ENCODE results near the gene NDUFV1. TPM values are rescaled to one million over a fixed set of nuclear protein-coding genes. Genes with fewer than 3 reads are reported as not detected.

NDUFV1 gene
- 71.8 TPM for polyA plus RNA-seq (2013, experiment 1 of 2)
- 67.2 TPM for polyA plus RNA-seq (2013, experiment 2 of 2)

DNA sequence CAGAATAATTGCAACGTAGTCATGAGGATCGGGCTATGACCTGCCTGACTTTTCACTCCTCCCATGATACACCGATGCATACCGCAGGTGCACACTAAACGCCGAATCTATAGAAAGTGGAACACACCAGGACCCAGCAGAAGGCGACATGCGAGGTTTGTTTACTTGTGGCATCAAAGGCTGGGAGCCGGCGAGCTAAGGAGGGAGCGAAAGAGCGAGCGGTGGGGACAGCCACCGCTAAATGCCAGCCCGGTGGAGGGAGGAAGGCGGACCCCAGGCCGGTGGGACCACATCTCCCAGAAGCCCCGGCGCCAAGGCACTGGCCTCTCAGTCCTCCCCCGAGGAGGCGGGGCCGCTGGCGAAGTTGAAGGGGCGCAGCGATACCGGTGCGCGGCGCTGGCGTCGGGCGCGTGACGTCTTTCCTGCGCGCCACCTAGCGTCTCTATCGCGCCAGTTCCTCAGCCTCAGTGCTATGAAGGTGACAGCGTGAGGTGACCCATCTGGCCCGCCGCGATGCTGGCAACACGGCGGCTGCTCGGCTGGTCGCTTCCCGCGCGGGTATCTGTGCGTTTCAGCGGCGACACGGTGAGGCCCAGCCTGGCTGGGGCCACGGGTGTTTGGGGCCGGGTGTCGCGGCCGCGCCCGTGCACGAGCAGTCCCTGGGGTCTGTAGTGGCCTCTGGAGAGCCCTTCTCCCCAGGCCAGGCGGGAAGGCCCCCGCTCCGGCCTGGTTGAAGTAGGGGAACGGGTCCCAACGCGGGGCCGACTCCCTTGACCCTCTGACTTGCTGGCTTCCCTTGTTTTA, at the start of gene NDUFV1:
Gene NDUFV1, plus strand, starts transcription at position 445 of the 804 bp plus-strand sequence. Its CDS starts 69 bp downstream, at position 514.
- DNase-seq (ENCODE audit: low spot score) = peak; percentile 96
- H4K91ac ChIP-seq (ENCODE audit: low read depth, low read length, poor library complexity) = no peak within 1 kb of the TSS
- no CpG with 5 or more reads among the region's 69 CpGs for WGBS, 2 donors (ENCODE audit: extremely low coverage in 2 of 2, insufficient read length in 2 of 2, insufficient replicate concordance in 1 of 2)
- peak within 1 kb of the TSS; percentile 94 for H3K9ac ChIP-seq (ENCODE audit: low read depth, low read length, poor library complexity)
- H3K4me1 ChIP-seq (ENCODE audit: control insufficient read depth in 2 of 2, insufficient read depth in 1 of 2, low read depth in 1 of 2, low read length in 2 of 2) = peaks cover 21 to 29% of the 10 kb centered on the region in 2 donors
- peaks cover 4% of the 10 kb centered on the region for H3K79me1 ChIP-seq (ENCODE audit: low read depth, low read length)
- peak within 1 kb of the TSS; percentile 30 for H3K27ac ChIP-seq (replicated peaks; ENCODE audit: low read length)
- H2BK5ac ChIP-seq (ENCODE audit: low read length) = no peak within 1 kb of the TSS
- H3K4me3 ChIP-seq (ENCODE audit: low read length in 2 of 2) = peak within 1 kb of the TSS; percentile 98 to 99
- H3K4ac ChIP-seq (ENCODE audit: low read length) = no peak within 1 kb of the TSS
- peak within 1 kb of the TSS; percentile 97 for H3K14ac ChIP-seq (ENCODE audit: low read length)
- H3K27me3 ChIP-seq (ENCODE audit: control insufficient read depth in 3 of 3, insufficient read depth in 3 of 3, low read depth in 1 of 3, low read length in 3 of 3) = peaks cover 0 to 15% (median 2%) of the 10 kb centered on the region in 3 experiments
- H2AK5ac ChIP-seq (ENCODE audit: low read depth, low read length) = peak within 1 kb of the TSS; percentile 93
- H4K8ac ChIP-seq (ENCODE audit: low read depth, low read length) = no peak within 1 kb of the TSS
- no peak within 1 kb of the TSS for H2BK12ac ChIP-seq (ENCODE audit: low read length)
- peak within 1 kb of the TSS; percentile 98 for H3K23ac ChIP-seq (ENCODE audit: low read depth, low read length, poor library complexity)
- peak within 1 kb of the TSS; percentile 88 for H3K18ac ChIP-seq (ENCODE audit: low read length)
- peak within 1 kb of the TSS; percentile 58 for H2BK120ac ChIP-seq (ENCODE audit: low read depth, low read length)
- peaks cover 13 to 35% of the 10 kb centered on the region in 2 donors for H3K36me3 ChIP-seq (replicated peaks in 1 of 2; ENCODE audit: control insufficient read depth in 2 of 2, insufficient read depth in 2 of 2, low read length in 2 of 2)
- peak within 1 kb of the TSS; percentile 89 for H2AFZ ChIP-seq (ENCODE audit: low read length)
- H3K9me3 ChIP-seq (replicated peaks in 1 of 2; ENCODE audit: control insufficient read depth in 2 of 2, insufficient read depth in 1 of 2, low read depth in 1 of 2, low read length in 2 of 2) = peaks cover 2 to 5% of the 10 kb centered on the region in 2 donors
- peak within 1 kb of the TSS; percentile 97 for H3K4me2 ChIP-seq (ENCODE audit: insufficient read depth, low read length, poor library complexity, severe bottlenecking)
- peak within 1 kb of the TSS; percentile 72 for H2BK15ac ChIP-seq (ENCODE audit: low read length)

DNA sequence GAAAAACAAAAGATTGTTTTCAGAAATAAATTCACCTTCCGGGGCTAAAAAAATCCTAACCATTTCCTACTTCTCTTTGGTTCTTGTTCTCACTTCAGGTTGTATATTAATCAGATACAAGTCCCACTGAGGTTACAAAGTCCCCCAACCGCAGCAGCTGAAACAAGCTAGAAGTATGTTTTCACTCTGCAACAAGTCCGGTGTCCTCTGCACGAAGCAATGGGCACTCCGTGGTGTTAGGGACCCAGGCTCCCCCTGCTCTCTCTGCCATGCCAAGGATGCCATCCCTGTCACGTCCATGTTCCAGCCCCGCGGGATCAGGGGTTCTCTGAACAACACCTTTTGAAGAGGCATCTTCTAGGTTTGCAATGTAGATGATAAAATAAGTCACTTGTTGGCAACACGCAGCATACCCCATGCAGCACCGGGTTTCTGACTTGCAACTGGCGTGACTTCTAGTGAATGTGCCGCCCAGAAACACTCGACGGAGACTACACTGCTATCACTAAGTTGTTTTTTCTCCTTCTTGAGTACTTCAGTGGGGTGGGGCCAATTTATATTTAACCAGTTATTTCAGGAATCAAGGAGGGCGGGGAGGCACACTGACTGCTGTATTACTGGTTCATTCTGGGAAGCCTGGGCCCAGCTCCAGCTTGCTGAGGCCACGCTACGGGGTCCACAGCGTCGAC, 48.5 kb upstream of the NDUFV1 start:
- H2BK12ac ChIP-seq (ENCODE audit: low read length) = no peak overlapping the region
- WGBS, 2 donors (ENCODE audit: extremely low coverage in 2 of 2, insufficient read length in 2 of 2, insufficient replicate concordance in 1 of 2) = no CpG with 5 or more reads among the region's 19 CpGs
- H2BK5ac ChIP-seq (ENCODE audit: low read length) = no peak overlapping the region
- no peak overlapping the region for H3K9ac ChIP-seq (ENCODE audit: low read depth, low read length, poor library complexity)
- H3K18ac ChIP-seq (ENCODE audit: low read length) = no peak overlapping the region
- no peak overlapping the region for H3K4ac ChIP-seq (ENCODE audit: low read length)
- peak overlapping the region; percentile 43 for H3K23ac ChIP-seq (ENCODE audit: low read depth, low read length, poor library complexity)
- no peak overlapping the region for H3K27ac ChIP-seq (replicated peaks; ENCODE audit: low read length)
- no peak overlapping the region for H3K4me2 ChIP-seq (ENCODE audit: insufficient read depth, low read length, poor library complexity, severe bottlenecking)
- no peak for DNase-seq (ENCODE audit: low spot score)
- no peaks in the 10 kb centered on the region for H3K36me3 ChIP-seq (replicated peaks in 1 of 2; ENCODE audit: control insufficient read depth in 2 of 2, insufficient read depth in 2 of 2, low read length in 2 of 2)
- H3K79me1 ChIP-seq (ENCODE audit: low read depth, low read length) = no peaks in the 10 kb centered on the region
- H4K91ac ChIP-seq (ENCODE audit: low read depth, low read length, poor library complexity) = no peak overlapping the region
- no peaks in the 10 kb centered on the region for H3K4me1 ChIP-seq (ENCODE audit: control insufficient read depth in 2 of 2, insufficient read depth in 1 of 2, low read depth in 1 of 2, low read length in 2 of 2)
- no peak overlapping the region for H2AFZ ChIP-seq (ENCODE audit: low read length)
- no peak overlapping the region for H4K8ac ChIP-seq (ENCODE audit: low read depth, low read length)
- H3K27me3 ChIP-seq (ENCODE audit: control insufficient read depth in 3 of 3, insufficient read depth in 3 of 3, low read depth in 1 of 3, low read length in 3 of 3) = peaks cover 0 to 3% (median 0%) of the 10 kb centered on the region in 3 experiments
- H2BK15ac ChIP-seq (ENCODE audit: low read length) = no peak overlapping the region
- H2BK120ac ChIP-seq (ENCODE audit: low read depth, low read length) = no peak overlapping the region
- H2AK5ac ChIP-seq (ENCODE audit: low read depth, low read length) = no peak overlapping the region
- H3K9me3 ChIP-seq (replicated peaks in 1 of 2; ENCODE audit: control insufficient read depth in 2 of 2, insufficient read depth in 1 of 2, low read depth in 1 of 2, low read length in 2 of 2) = no peaks in the 10 kb centered on the region
- H3K14ac ChIP-seq (ENCODE audit: low read length) = no peak overlapping the region
- no peak overlapping the region for H3K4me3 ChIP-seq (ENCODE audit: low read length in 2 of 2)

DNA sequence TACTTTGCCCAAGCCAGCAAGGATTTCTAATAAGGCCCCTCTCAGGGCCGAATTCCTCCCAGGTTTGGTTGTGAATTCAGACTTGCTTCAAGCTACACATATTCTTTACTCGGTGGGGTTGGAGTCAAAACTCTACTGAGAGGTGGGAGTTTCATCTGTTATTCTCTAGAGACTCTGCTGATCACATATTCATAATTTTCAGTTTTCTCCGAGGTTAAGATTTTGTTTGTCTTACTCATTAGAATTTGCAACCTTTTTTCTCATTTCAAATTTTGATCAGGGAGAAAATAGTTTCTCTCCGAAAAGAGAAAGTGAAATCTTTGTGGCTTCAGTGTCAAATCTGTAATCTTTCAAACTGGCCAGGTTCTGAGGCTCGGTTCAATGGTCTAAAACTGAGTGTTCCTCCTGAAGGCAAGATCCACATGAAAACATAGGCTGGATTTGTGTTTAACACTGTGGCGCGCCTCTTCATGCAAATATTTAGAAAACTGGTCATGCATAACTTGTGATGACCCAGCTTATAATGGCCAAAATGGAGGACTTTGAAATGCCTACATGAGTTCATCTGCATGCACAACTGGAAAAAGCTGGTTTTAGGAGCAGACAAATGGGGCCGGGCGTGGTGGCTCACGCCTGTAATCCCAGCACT, 44.6 kb upstream of the NDUFV1 start:
- H3K18ac ChIP-seq (ENCODE audit: low read length) = no peak overlapping the region
- H3K36me3 ChIP-seq (replicated peaks in 1 of 2; ENCODE audit: control insufficient read depth in 2 of 2, insufficient read depth in 2 of 2, low read length in 2 of 2) = no peaks in the 10 kb centered on the region
- no peak overlapping the region for H3K4me3 ChIP-seq (ENCODE audit: low read length in 2 of 2)
- WGBS, 2 donors (ENCODE audit: extremely low coverage in 2 of 2, insufficient read length in 2 of 2, insufficient replicate concordance in 1 of 2) = no CpG with 5 or more reads among the region's 10 CpGs
- H3K27me3 ChIP-seq (ENCODE audit: control insufficient read depth in 3 of 3, insufficient read depth in 3 of 3, low read depth in 1 of 3, low read length in 3 of 3) = peaks cover 0 to 3% (median 0%) of the 10 kb centered on the region in 3 experiments
- H3K27ac ChIP-seq (replicated peaks; ENCODE audit: low read length) = no peak overlapping the region
- H3K14ac ChIP-seq (ENCODE audit: low read length) = no peak overlapping the region
- no peak overlapping the region for H3K4ac ChIP-seq (ENCODE audit: low read length)
- no peaks in the 10 kb centered on the region for H3K4me1 ChIP-seq (ENCODE audit: control insufficient read depth in 2 of 2, insufficient read depth in 1 of 2, low read depth in 1 of 2, low read length in 2 of 2)
- no peak overlapping the region for H3K23ac ChIP-seq (ENCODE audit: low read depth, low read length, poor library complexity)
- H4K91ac ChIP-seq (ENCODE audit: low read depth, low read length, poor library complexity) = no peak overlapping the region
- H2BK12ac ChIP-seq (ENCODE audit: low read length) = no peak overlapping the region
- H2AK5ac ChIP-seq (ENCODE audit: low read depth, low read length) = no peak overlapping the region
- peak overlapping the region; percentile 40 for H2AFZ ChIP-seq (ENCODE audit: low read length)
- H3K9me3 ChIP-seq (replicated peaks in 1 of 2; ENCODE audit: control insufficient read depth in 2 of 2, insufficient read depth in 1 of 2, low read depth in 1 of 2, low read length in 2 of 2) = no peaks in the 10 kb centered on the region
- DNase-seq (ENCODE audit: low spot score) = no peak
- no peak overlapping the region for H4K8ac ChIP-seq (ENCODE audit: low read depth, low read length)
- no peak overlapping the region for H2BK15ac ChIP-seq (ENCODE audit: low read length)
- no peak overlapping the region for H2BK5ac ChIP-seq (ENCODE audit: low read length)
- H3K79me1 ChIP-seq (ENCODE audit: low read depth, low read length) = no peaks in the 10 kb centered on the region
- H3K9ac ChIP-seq (ENCODE audit: low read depth, low read length, poor library complexity) = no peak overlapping the region
- H3K4me2 ChIP-seq (ENCODE audit: insufficient read depth, low read length, poor library complexity, severe bottlenecking) = no peak overlapping the region
- H2BK120ac ChIP-seq (ENCODE audit: low read depth, low read length) = no peak overlapping the region
